PC-9 (cell line): Measurements from ENCODE around the gene NMUR1. TPM values are rescaled to one million over a fixed set of nuclear protein-coding genes. Genes with fewer than 3 reads are reported as not detected.

Source experiments
- BruUV-seq: library from RNA; stranded (reverse); fragments of 400-500 nt; replicated peaks from 2 replicates; lab custom pipeline; 2021; lab: Mats Ljungman, UMichigan
- CTCF ChIA-PET: fragments of 300-600 bp; sonication (Branson Sonifier 250); formaldehyde crosslinking; loops from one replicate; lab custom pipeline; 2022; ENCODE audit warnings: antibody characterized with exemption; lab: Charles Lee
- POLR2A ChIA-PET: fragments of 300-600 bp; sonication (Branson Sonifier 250); formaldehyde crosslinking; loops from one replicate; lab custom pipeline; 2022; ENCODE audit warnings: antibody characterized with exemption; ENCODE audit not compliant: unreplicated experiment; lab: Charles Lee
- DNase-seq, 2 experiments: peaks; one replicate each; pipeline versions ENCODE4 v3.0.0 to v3.0.0-alpha.2; 2015 to 2022; ENCODE audit warnings: mixed read lengths in 1 of 2
- H2AFZ ChIP-seq: fragments of 200-600 bp; sonication (generic); 2 replicates; pipeline ENCODE4 v1.8.1; 2017; ENCODE audit warnings: antibody characterized with exemption
- H3F3A ChIP-seq: fragments of 200-600 bp; sonication (generic); 2 replicates; pipeline ENCODE4 v1.8.1; 2017; ENCODE audit warnings: antibody characterized with exemption, mild to moderate bottlenecking, low read depth; ENCODE audit not compliant: insufficient read depth
- H3K27ac ChIP-seq: fragments of 200-600 bp; sonication (generic); 2 replicates; pipeline ENCODE4 v1.6.1; 2016; ENCODE audit warnings: mixed run types
- H3K27me3 ChIP-seq: fragments of 200-600 bp; sonication (generic); 2 replicates; pipeline ENCODE4 v1.6.1; 2016; ENCODE audit warnings: low read depth, mixed run types; ENCODE audit not compliant: insufficient read depth
- H3K36me3 ChIP-seq: fragments of 200-600 bp; sonication (generic); 2 replicates; pipeline ENCODE4 v1.6.1; 2016; ENCODE audit warnings: low read depth, mixed run types
- H3K4me1 ChIP-seq: fragments of 200-600 bp; sonication (generic); replicated peaks from 2 replicates; pipeline ENCODE4 v1.6.1; 2016; ENCODE audit warnings: mixed run types; ENCODE audit not compliant: insufficient read depth
- H3K4me2 ChIP-seq: fragments of 200-600 bp; sonication (generic); 2 replicates; pipeline ENCODE4 v1.6.1; 2017; ENCODE audit warnings: mixed run types
- H3K4me3 ChIP-seq: fragments of 200-600 bp; sonication (generic); 2 replicates; pipeline ENCODE4 v1.6.1; 2016; ENCODE audit warnings: mixed run types
- H3K79me2 ChIP-seq: fragments of 200-600 bp; sonication (generic); 2 replicates; pipeline ENCODE4 v1.6.1; 2017; ENCODE audit warnings: low read depth, mixed run types
- H3K9me2 ChIP-seq: fragments of 200-600 bp; sonication (generic); 2 replicates; pipeline ENCODE4 v1.8.1; 2017; ENCODE audit warnings: mild to moderate bottlenecking; ENCODE audit not compliant: insufficient read depth
- H3K9me3 ChIP-seq: fragments of 200-600 bp; sonication (generic); 2 replicates; pipeline ENCODE4 v1.8.1; 2016; ENCODE audit warnings: low read depth; ENCODE audit not compliant: insufficient read depth
- H4K20me1 ChIP-seq: fragments of 200-600 bp; sonication (generic); 2 replicates; pipeline ENCODE4 v1.8.1; 2017; ENCODE audit not compliant: insufficient read depth
- CTCF ChIP-seq: fragments of 200-600 bp; sonication (generic); conservative IDR thresholded peaks from 2 replicates; pipeline ENCODE4 v1.6.1; 2017; ENCODE audit warnings: mixed run types, antibody characterized with exemption, mild to moderate bottlenecking, moderate library complexity
- EZH2 ChIP-seq: fragments of 200-600 bp; sonication (generic); IDR thresholded peaks from 2 replicates; pipeline ENCODE4 v1.8.0; 2017; ENCODE audit warnings: antibody characterized with exemption, low read depth
- intact Hi-C: fragments of 100-400 bp; cut with micrococcal nuclease; formaldehyde crosslinking; loops from one replicate; pipeline ENCODE4 v1.10.0; 2022; ENCODE audit not compliant: unreplicated experiment
- total RNA-seq: library from RNA; stranded (reverse); gene quantifications from 2 replicates; pipeline ENCODE4 v1.2.3, GENCODE V29; 2021

Gene NMUR1
- total RNA-seq, 1 experiment from 2014 or later = not detected

- no peak overlapping the region for H2AFZ ChIP-seq
- no TSS peak for BruUV-seq
- no peak overlapping the region for H3K4me3 ChIP-seq
- H3K4me2 ChIP-seq = no peak overlapping the region
- no peak for TF ChIP-seq CTCF
- no peak for TF ChIP-seq EZH2
- ChIA-PET POLR2A (interaction anchor here (0.6 kb wide), 1 partner anchor 63 kb away, joined by 4 read pairs; no protein-coding TSS in a partner anchor), CTCF (interaction anchor here (0.7 kb wide), 2 partner anchors 9 to 993 kb away, joined by 4 to 12 read pairs; no protein-coding TSS in a partner anchor)
- H4K20me1 ChIP-seq = no peaks in the 10 kb centered on the region
- H3K9me3 ChIP-seq = no peaks in the 10 kb centered on the region
- no peaks in the 10 kb centered on the region for H3K79me2 ChIP-seq
- no peaks in the 10 kb centered on the region for H3K9me2 ChIP-seq
- H3K4me1 ChIP-seq = no peaks in the 10 kb centered on the region
- intact Hi-C loops = no loop called here
- no peaks in the 10 kb centered on the region for H3F3A ChIP-seq
- DNase-seq = no peak
- 0 out of 2 replicates have a peak, but pooled peaks cover 4% of the 10 kb centered on the region for H3K27me3 ChIP-seq
- H3K36me3 ChIP-seq = no peaks in the 10 kb centered on the region
- H3K27ac ChIP-seq = no peak overlapping the region
Observed at GRCh38 chr2:231526341-231527090, 3.7 kb downstream of the NMUR1 start.

- no peaks in the 10 kb centered on the region for H3K4me1 ChIP-seq
- H3K79me2 ChIP-seq = no peaks in the 10 kb centered on the region
- no peak overlapping the region for H3K27ac ChIP-seq
- H3K36me3 ChIP-seq = no peaks in the 10 kb centered on the region
- BruUV-seq = no TSS peak
- no peak for DNase-seq
- no peak for TF ChIP-seq EZH2
- no peak for TF ChIP-seq CTCF
- CTCF ChIA-PET = interaction anchor here (0.6 to 0.7 kb wide), 3 partner anchors 8 to 991 kb away, joined by 4 to 12 read pairs (median 12); no protein-coding TSS in a partner anchor
- no peaks in the 10 kb centered on the region for H3K9me3 ChIP-seq
- H3K9me2 ChIP-seq = no peaks in the 10 kb centered on the region
- no peaks in the 10 kb centered on the region for H4K20me1 ChIP-seq
- H3K4me3 ChIP-seq = no peak overlapping the region
- POLR2A ChIA-PET = interaction anchor here (0.6 kb wide), 1 partner anchor 62 kb away, joined by 4 read pairs; no protein-coding TSS in a partner anchor
- 0 out of 2 replicates have a peak, but pooled peaks cover 4% of the 10 kb centered on the region for H3K27me3 ChIP-seq
- H3K4me2 ChIP-seq = no peak overlapping the region
- intact Hi-C loops = no loop called here
- H2AFZ ChIP-seq = no peak overlapping the region
- no peaks in the 10 kb centered on the region for H3F3A ChIP-seq
Observed at GRCh38 chr2:231525248-231526163, 4.7 kb downstream of the NMUR1 start.

- Histone ChIP-seq H4K20me1 (no peaks in the 10 kb centered on the region), H3F3A (no peaks in the 10 kb centered on the region), H3K9me2 (no peaks in the 10 kb centered on the region), H3K36me3 (no peaks in the 10 kb centered on the region), H3K27me3 (no peaks in the 10 kb centered on the region), H2AFZ (no peak overlapping the region), H3K27ac (no peak overlapping the region), H3K4me3 (no peak overlapping the region), H3K4me2 (no peak overlapping the region), H3K4me1 (no peaks in the 10 kb centered on the region), H3K79me2 (no peaks in the 10 kb centered on the region), H3K9me3 (no peaks in the 10 kb centered on the region)
- ChIA-PET POLR2A (interaction anchor here (0.8 kb wide), 1 partner anchor 10 kb away, joined by 6 read pairs; no protein-coding TSS in a partner anchor), CTCF (interaction anchor here (0.6 kb wide), 1 partner anchor 37 kb away, joined by 12 read pairs; no protein-coding TSS in a partner anchor)
- intact Hi-C loops = no loop called here
- BruUV-seq = no TSS peak
- TF ChIP-seq CTCF (no peak), EZH2 (no peak)
- DNase-seq = no peak
Observed at GRCh38 chr2:231524477-231525247, 5.6 kb downstream of the NMUR1 start.
